K562 treated with DMSO at 1 percent for 48 hours (cell line): ENCODE data around the gene EPHB3. TPM values are rescaled to one million over a fixed set of nuclear protein-coding genes. Genes with fewer than 3 reads are reported as not detected.

ENCODE experiments used
- total RNA-seq: library from RNA; unstranded; fragments of 300-600 nt; gene quantifications from 2 replicates; pipeline ENCODE4 v1.2.3, GENCODE V29; 2022; ENCODE audit warnings: low replicate concordance; ENCODE audit errors: extremely low read depth

EPHB3 gene
- total RNA-seq = not detected in 2 replicates

GRCh38 chr3:184561061-184561912, at the start of gene EPHB3:
EPHB3 (plus strand) TSS chr3:184561785; CDS start chr3:184562236, 451 bp downstream.

Other genes with a start within 250 kb of the EPHB3 start
- 513 TPM in 1 of 2 replicates, not detected in the other for gene EIF4G1, start 247.2 kb upstream of the EPHB3 start, total RNA-seq
- gene FAM131A, start 224.2 kb upstream of the EPHB3 start, total RNA-seq = not detected in 2 replicates
- gene CLCN2, start 200.2 kb upstream of the EPHB3 start, total RNA-seq = not detected in 2 replicates
- gene POLR2H, start 200.1 kb upstream of the EPHB3 start, total RNA-seq = not detected in 2 replicates
- not detected in 2 replicates for gene THPO, start 183.6 kb upstream of the EPHB3 start, total RNA-seq
- not detected in 2 replicates for gene CHRD, start 181.7 kb upstream of the EPHB3 start, total RNA-seq
- gene MAGEF1, start 150.3 kb downstream of the EPHB3 start, total RNA-seq = not detected in 2 replicates